H1 (cell line): ENCODE results near the gene SPIRE1. TPM values are rescaled to one million over a fixed set of nuclear protein-coding genes. Genes with fewer than 3 reads are reported as not detected.

Source experiments
- EP300 ChIP-seq, 2 experiments: IDR thresholded peaks; 1 replicate in 1 of 2; 2 replicates in 1 of 2; pipeline ENCODE4 v1.6.1; 2011 to 2012; ENCODE audit warnings: low read depth in 2 of 2, low read length in 2 of 2, mild to moderate bottlenecking in 2 of 2, borderline replicate concordance in 1 of 2, inconsistent platforms in 1 of 2, moderate library complexity in 1 of 2
- polyA plus RNA-seq, 7 experiments: library from polyadenylated mRNA; depleted of rRNA in 3 of 7; stranded (reverse) in 5 of 7; unstranded in 2 of 7; fragments of >200 nt in 5 of 7; fragments of 200-250 nt in 2 of 7; gene quantifications; 1 replicate in 5 of 7; 2 replicates in 1 of 7; 4 replicates in 1 of 7; pipeline versions ENCODE4 v1.2.1 to v1.2.3, GENCODE V29; 2011 to 2013; ENCODE audit warnings: missing spikeins in 2 of 7, mixed read lengths in 2 of 7
- total RNA-seq: library from RNA; stranded (reverse); fragmentation: NEBNext Ultra II Directional; extraction: Animal tissue kit (Norgen Biotek cat#: 25700); gene quantifications from 2 replicates; pipeline ENCODE4 v1.2.1, GENCODE V29; 2021

Gene SPIRE1
- total and polyA plus RNA-seq, 2 of the 8 experiments (the other 6 are each of a cell fraction or from before 2014, with no cell fraction given) = 6.0 to 21.5 TPM

DNA sequence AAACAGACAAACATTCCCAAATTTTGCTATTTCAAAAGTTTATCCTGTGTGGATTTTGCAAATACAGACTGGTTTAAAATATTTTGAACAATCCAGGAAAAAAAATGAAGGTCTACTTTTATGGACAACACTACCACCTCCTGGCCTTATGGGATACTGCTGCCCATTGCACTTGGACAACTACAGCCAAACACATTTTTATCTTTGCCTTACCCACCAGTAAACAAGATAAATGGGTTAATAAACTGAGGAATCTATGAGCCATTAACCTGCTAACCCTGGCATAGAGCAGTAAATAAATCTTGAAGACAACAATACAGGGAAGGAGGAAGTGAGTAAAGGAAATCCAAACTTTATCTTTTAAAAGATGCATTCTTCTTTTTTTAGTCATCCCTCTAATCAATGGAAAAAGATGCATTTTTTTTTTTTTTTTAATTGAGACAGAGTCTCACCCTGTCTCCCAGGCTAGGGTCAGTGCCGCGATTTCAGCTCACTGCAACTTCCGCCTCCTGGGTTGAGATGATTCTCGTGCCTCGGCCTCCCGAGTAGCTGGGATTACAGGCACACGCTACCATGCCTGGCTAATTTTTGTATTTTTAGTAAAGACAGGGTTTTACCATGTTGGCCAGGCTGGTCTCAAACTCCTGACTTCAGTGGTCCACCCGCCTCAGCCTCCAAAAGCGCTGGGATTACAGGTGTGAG, 2.1 kb upstream of the SPIRE1 start (continued):
- no peak for TF ChIP-seq EP300 (IDR thresholded peaks at IDR 0.05; ENCODE audit: borderline replicate concordance in 1 of 2, low read depth in 2 of 2, low read length in 2 of 2)
